ENCODE data around the gene TERT.

The TERT gene

DNA sequence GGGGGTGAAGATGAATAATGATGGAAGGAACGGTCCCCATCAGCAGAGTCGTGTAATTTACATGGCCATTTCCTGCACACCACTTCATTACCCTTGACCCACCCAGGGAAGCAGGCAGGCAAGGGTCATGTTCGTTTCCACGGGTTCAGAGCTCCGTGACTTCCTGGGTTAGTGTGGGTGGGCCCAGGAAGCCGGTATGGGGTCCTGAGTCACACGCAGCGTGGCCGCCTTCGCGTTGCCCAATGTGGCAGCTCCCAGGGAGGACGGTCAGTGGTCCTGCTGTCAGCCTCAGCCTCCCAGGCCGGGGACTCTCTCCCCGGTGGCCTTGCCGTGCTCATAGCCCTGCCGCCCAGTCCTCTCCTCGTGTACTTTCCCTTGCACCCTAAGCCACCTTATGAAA lies 5.1 kb upstream of the TERT start:
- no peak for DNase-seq (ENCODE audit: extremely low spot score)
- TF ChIP-seq CTBP1 (IDR thresholded peaks at IDR 0.05; ENCODE audit: borderline replicate concordance) = no peak
- no peak for TF ChIP-seq BHLHE40 (IDR thresholded peaks at IDR 0.05; ENCODE audit: borderline replicate concordance)
- no peak for TF ChIP-seq ZNF384 (IDR thresholded peaks at IDR 0.05)
- TF ChIP-seq FOXK2 (IDR thresholded peaks at IDR 0.05) = no peak
- no peak for TF ChIP-seq NFRKB (IDR thresholded peaks at IDR 0.05)
- TF ChIP-seq, protein P1, sequence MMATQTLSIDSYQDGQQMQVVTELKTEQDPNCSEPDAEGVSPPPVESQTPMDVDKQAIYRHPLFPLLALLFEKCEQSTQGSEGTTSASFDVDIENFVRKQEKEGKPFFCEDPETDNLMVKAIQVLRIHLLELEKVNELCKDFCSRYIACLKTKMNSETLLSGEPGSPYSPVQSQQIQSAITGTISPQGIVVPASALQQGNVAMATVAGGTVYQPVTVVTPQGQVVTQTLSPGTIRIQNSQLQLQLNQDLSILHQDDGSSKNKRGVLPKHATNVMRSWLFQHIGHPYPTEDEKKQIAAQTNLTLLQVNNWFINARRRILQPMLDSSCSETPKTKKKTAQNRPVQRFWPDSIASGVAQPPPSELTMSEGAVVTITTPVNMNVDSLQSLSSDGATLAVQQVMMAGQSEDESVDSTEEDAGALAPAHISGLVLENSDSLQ (IDR thresholded peaks at IDR 0.05) = no peak
- no peak for TF ChIP-seq HDGF (IDR thresholded peaks at IDR 0.05; ENCODE audit: borderline replicate concordance)
- no peak for TF ChIP-seq LEF1 (IDR thresholded peaks at IDR 0.05; ENCODE audit: borderline replicate concordance)
- no peak for TF ChIP-seq SUZ12 (IDR thresholded peaks at IDR 0.05)
- TF ChIP-seq SP1 (IDR thresholded peaks at IDR 0.05) = no peak
- no peak for TF ChIP-seq TARDBP (IDR thresholded peaks at IDR 0.05)
- no peak for TF ChIP-seq FOXM1 (IDR thresholded peaks at IDR 0.05; ENCODE audit: borderline replicate concordance)
- TF ChIP-seq FOXA1 (IDR thresholded peaks at IDR 0.05) = no peak
- no peak for TF ChIP-seq ARNT (IDR thresholded peaks at IDR 0.05)
- no peak for TF ChIP-seq ELF4 (IDR thresholded peaks at IDR 0.05)
- no peak for TF ChIP-seq L3MBTL2 (conservative IDR thresholded peaks at IDR 0.05)
- POLR2A ChIA-PET = no interaction called here
- CTCF ChIA-PET = no interaction called here

DNA sequence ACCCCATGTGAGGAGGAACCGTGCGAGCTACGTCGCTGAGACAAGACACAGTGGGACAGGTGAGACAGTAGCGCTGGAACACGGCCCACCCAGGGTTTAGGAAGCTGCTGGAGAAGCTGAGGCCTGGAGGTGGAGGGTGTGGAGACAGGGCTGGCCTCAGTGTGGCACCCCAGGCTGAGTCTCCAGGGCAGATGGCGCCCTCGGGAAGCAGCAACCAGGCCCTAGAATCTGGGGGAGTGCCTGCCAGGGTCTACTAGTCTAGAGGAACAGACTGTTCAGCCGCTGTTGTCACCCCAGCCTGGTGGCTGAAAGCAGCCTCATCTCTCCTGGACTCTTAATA lies 4.6 kb upstream of the TERT start:
- ChIA-PET POLR2A (no interaction called here), CTCF (no interaction called here)
- TF ChIP-seq BHLHE40 (IDR thresholded peaks at IDR 0.05; ENCODE audit: borderline replicate concordance) (no peak), HDGF (IDR thresholded peaks at IDR 0.05; ENCODE audit: borderline replicate concordance) (no peak), SP1 (IDR thresholded peaks at IDR 0.05) (no peak), ELF4 (IDR thresholded peaks at IDR 0.05) (no peak), TARDBP (IDR thresholded peaks at IDR 0.05) (no peak), SUZ12 (IDR thresholded peaks at IDR 0.05) (no peak), FOXA1 (IDR thresholded peaks at IDR 0.05) (no peak), CTBP1 (IDR thresholded peaks at IDR 0.05; ENCODE audit: borderline replicate concordance) (no peak)
- DNase-seq (ENCODE audit: extremely low spot score) = no peak

DNA sequence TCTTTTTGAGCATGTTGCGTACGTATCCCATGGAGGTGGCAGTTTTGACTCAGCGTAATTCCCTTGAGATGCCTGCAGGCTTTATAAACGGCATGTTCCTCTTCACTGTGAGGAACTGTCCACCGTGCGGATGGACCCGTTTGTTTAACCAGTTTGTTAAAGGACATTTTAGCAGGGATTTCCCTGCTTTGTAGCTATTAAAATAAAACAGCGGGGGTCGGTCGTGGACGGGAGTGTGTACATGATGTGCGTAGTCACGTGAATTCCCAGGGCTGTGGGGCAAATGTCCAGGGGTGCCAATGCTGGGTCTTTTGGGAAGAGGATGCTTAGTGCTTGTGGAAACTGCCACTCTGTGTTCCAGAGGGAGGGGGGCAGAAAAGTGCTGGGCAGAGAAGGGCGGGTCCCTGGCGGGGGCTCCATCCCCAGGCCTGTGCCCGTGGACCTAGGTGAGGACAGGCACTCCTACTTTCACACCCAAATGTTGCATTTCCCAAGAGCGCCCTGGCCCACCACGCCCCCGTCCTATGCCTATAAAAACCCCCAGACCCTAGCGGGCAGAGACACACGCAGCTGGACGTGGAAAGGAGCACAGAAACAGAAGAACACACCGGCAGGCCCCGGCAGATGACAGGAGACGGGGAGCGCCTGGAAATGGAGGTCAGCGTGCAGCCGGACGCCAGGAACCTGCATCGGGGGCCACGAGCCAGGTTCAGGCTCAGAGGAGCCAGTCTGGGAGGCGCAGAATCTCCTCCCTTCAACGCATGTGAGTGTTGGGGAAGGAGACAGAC lies 4.0 kb upstream of the TERT start:
- no peak for TF ChIP-seq ARNT (IDR thresholded peaks at IDR 0.05)
- TF ChIP-seq SUZ12 (IDR thresholded peaks at IDR 0.05) = no peak
- no peak for TF ChIP-seq SP1 (IDR thresholded peaks at IDR 0.05)
- TF ChIP-seq L3MBTL2 (conservative IDR thresholded peaks at IDR 0.05) = no peak
- TF ChIP-seq NFRKB (IDR thresholded peaks at IDR 0.05) = no peak
- TF ChIP-seq TARDBP (IDR thresholded peaks at IDR 0.05) = no peak
- TF ChIP-seq HDGF (IDR thresholded peaks at IDR 0.05; ENCODE audit: borderline replicate concordance) = no peak
- TF ChIP-seq FOXM1 (IDR thresholded peaks at IDR 0.05; ENCODE audit: borderline replicate concordance) = no peak
- no peak for TF ChIP-seq ZNF384 (IDR thresholded peaks at IDR 0.05)
- TF ChIP-seq LEF1 (IDR thresholded peaks at IDR 0.05; ENCODE audit: borderline replicate concordance) = no peak
- TF ChIP-seq, protein P1 (IDR thresholded peaks at IDR 0.05) = no peak
- TF ChIP-seq FOXA1 (IDR thresholded peaks at IDR 0.05) = no peak
- ChIA-PET CTCF (no interaction called here), POLR2A (no interaction called here)
- no peak for DNase-seq (ENCODE audit: extremely low spot score)

DNA sequence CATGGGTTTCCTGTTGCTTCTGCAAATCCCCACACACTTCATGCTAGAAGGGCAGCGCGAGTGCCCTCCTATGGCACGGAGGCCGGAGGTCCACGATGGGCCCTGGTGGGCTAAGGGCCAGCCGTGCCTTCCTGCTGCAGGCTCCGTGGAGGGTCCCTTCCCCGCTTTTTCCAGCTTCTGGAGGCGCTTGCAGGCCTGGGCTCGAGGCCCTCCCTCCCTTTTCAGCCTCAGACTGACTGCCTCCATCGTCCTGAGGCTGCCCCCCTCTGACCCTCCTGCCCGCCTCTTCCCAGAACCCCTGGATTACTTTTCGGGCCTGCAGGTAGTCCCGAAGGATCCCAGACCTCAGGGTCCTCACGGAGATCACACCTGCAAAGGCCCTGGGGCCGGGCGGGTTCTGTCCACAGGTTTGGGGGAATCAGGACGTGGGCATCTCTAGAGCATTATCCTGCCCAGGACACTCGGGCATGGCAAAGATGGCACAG lies 3.2 kb upstream of the TERT start:
- TF ChIP-seq BHLHE40 (IDR thresholded peaks at IDR 0.05; ENCODE audit: borderline replicate concordance) = no peak
- TF ChIP-seq TARDBP (IDR thresholded peaks at IDR 0.05) = no peak
- TF ChIP-seq, protein P1 (IDR thresholded peaks at IDR 0.05) = no peak
- no peak for TF ChIP-seq ZNF384 (IDR thresholded peaks at IDR 0.05)
- TF ChIP-seq ARNT (IDR thresholded peaks at IDR 0.05) = no peak
- no peak for TF ChIP-seq CTBP1 (IDR thresholded peaks at IDR 0.05; ENCODE audit: borderline replicate concordance)
- TF ChIP-seq ELF4 (IDR thresholded peaks at IDR 0.05) = no peak
- no peak for TF ChIP-seq L3MBTL2 (conservative IDR thresholded peaks at IDR 0.05)
- no peak for TF ChIP-seq SUZ12 (IDR thresholded peaks at IDR 0.05)
- TF ChIP-seq HDGF (IDR thresholded peaks at IDR 0.05; ENCODE audit: borderline replicate concordance) = no peak
- no peak for TF ChIP-seq FOXM1 (IDR thresholded peaks at IDR 0.05; ENCODE audit: borderline replicate concordance)
- no peak for TF ChIP-seq FOXA1 (IDR thresholded peaks at IDR 0.05)
- ChIA-PET CTCF (no interaction called here), POLR2A (no interaction called here)
- no peak for DNase-seq (ENCODE audit: extremely low spot score)

DNA sequence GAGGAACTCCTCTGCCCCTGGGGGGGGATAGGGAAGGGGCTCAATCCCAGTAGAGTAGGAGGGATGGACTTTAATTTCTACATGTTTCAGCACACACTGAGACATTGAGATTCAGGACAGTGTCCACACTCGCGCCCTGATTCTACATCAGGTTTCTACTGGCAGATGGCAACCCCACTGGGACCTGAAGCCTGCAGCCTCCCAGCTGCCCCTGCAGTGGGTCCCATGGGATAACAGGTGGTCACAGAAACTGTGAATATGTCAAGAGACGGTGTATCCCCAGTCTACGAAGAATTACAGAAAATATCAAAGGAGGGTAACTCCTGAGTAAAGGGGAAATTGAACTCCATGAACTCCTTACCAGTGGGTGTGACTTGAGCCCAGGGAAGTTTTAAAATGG lies 2.4 kb upstream of the TERT start:
- DNase-seq (ENCODE audit: extremely low spot score) = no peak
- POLR2A ChIA-PET = interaction anchor here (0.6 kb wide), 1 partner anchor 89 kb away, joined by 3 read pairs; no protein-coding TSS in a partner anchor
- TF ChIP-seq L3MBTL2 (conservative IDR thresholded peaks at IDR 0.05) (no peak), LEF1 (IDR thresholded peaks at IDR 0.05; ENCODE audit: borderline replicate concordance) (no peak), FOXM1 (IDR thresholded peaks at IDR 0.05; ENCODE audit: borderline replicate concordance) (no peak), SP1 (IDR thresholded peaks at IDR 0.05) (no peak), FOXA1 (IDR thresholded peaks at IDR 0.05) (no peak), CTBP1 (IDR thresholded peaks at IDR 0.05; ENCODE audit: borderline replicate concordance) (no peak), FOXK2 (IDR thresholded peaks at IDR 0.05) (no peak), TARDBP (IDR thresholded peaks at IDR 0.05) (no peak), ZNF384 (IDR thresholded peaks at IDR 0.05) (no peak), ARNT (IDR thresholded peaks at IDR 0.05) (no peak), SUZ12 (IDR thresholded peaks at IDR 0.05) (no peak)
- TF ChIP-seq, protein P1 (IDR thresholded peaks at IDR 0.05) = no peak
- CTCF ChIA-PET = interaction anchor here (0.6 kb wide), 1 partner anchor 123 kb away, joined by 5 read pairs; no protein-coding TSS in a partner anchor

Data from HEK293T (cell line).